Fibroblast of skin of right quadriceps (primary cell): Measurements from ENCODE around the gene PRRC1.
"Not testable (repeated sequence)": the region's sequence is repeated elsewhere in the genome, so short reads cannot be mapped to it uniquely, and the experiment has no call there.

Source experiments
- DNase-seq: peaks from one replicate; pipeline ENCODE4 v3.0.0-alpha.2; 2013

Gene PRRC1

DNA sequence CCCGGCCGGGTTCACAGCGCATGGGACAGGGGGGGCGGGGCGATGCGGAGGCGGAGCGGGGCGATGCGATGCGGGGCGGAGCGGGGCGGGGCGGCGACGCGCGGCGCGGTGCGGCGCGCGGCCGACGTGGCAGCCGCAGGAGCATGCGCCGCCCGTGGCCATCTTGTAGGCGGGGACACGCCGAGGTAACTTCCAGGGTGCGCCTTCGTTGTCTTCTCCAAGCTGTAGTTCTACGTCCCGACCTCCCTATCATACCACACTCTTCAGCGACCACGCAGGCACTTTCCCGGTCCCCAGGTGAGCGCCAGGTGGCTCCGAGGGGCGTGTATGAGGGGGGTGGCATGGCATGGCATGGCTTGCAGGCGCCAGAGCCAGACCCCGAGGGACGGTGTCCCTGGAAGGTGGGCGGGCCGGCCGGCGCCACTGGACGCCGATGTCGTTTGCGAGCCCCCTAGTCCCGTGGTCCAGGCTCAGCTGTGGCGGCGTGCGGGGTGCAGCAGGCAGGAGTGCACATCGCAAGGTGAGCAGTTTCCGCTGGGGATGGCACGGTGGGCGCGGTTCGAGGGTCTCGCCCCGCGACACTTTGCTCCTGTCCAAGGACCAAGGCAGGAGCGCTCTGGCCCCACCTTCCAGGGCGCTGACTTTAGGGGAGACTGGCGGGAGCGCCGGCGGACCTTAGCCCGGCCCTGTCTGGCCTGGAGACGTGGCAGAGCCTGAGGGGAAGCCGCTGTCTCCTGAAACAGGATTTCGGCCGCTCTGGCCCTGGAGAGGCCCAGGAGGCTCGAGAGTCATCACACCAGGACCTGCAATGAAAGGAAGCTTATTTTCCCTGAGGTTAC is at the start of gene PRRC1:
Gene PRRC1, plus strand, starts transcription at position 161 of the 839 bp plus-strand sequence. CDS start 5,840 bp downstream, outside the sequence.
- peak; percentile 80 for DNase-seq

DNA sequence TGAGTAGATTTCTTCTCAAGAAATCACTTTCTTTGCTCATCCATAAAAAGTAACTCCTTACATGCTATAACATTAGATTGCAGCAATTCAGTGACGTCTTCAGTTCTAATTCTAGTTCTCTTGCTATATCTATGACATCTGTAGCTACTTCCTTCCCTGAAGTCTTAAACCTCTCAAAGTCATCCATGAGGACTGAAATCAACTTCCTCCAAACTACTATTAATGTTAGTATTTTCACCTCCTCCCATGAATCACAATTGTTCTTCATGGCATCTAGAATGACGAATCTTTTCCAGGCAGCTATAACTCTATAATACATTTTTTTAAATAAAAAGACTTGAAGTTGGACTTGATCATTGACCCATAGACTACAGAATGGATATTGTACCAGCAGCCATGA is 46.2 kb upstream of the PRRC1 start:
- DNase-seq = no peak

DNA sequence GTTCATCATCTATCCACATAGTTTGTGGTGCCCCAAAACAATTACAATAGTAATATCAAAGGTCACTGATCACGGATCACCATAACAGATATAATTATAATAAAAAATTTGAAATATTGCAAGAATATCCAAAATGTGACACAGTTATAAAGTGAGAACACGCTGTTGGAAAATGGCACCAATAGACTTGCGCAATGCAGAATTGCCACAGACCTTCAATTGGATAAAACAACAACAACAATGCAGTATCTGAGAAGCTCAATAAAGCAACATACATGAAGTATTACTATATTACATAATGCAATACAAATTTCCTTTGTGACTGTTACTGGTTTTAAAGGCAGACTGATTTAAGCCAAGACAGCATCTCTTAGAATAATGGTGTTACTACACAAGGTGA is 44.7 kb upstream of the PRRC1 start:
- DNase-seq = no peak

DNA sequence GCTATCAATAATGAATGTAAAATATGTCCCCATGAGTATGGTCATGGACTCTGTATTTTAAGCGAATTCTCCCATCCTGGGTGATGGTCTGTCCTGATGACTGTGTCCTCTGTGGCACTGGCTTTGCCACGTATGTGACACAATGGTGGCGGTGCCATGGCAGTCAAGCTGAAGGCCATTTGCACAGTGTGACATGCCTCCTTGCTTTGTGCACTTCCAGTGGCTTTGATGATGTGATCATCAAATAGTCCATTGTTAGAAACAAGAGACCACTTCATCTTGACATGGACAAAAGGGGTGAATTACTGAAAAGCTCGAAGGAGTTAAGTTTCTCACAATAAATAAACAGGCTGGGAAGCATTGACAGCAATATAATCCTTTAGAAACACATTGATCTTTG is 31.0 kb upstream of the PRRC1 start:
- no peak for DNase-seq

DNA sequence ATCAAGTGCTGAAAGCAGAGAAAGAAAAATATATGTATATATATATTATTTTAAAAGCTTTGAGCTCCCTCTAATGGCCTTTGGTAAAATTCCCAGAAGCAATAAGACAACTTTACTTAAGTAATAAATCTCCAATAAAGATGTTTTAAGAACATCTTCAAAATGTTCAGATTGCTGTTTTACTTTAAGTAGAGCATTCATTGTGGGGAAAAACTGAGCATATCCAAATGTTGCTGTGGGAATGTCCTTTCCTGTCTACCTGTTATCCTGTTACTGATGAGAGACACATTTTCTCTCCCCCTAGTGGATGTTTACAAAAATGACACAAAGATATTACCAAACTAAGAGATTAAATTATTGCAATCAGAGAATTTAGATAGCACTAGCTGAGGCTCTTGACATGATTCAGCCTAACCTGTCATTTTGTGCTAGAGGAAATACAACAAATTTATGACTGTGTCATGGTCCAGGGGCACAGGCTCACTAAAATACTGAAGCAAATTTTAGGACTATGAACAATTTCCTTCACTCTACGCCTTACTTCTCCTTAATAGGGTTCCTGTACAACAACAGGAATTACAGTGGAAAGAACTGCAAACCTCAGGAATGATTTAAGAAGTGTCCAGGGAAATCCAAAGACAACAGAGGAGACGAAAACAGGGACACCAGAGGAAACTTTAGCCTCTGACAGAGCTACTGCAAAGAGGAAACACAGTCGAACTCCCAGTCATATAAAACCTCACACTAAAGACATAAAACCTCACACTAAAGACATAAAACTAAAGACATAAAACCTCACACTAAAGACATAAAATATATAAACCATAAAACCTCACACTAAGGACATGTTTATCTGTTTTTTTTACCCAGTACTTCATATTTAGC is 24.3 kb upstream of the PRRC1 start:
- peak; percentile 53 for DNase-seq

DNA sequence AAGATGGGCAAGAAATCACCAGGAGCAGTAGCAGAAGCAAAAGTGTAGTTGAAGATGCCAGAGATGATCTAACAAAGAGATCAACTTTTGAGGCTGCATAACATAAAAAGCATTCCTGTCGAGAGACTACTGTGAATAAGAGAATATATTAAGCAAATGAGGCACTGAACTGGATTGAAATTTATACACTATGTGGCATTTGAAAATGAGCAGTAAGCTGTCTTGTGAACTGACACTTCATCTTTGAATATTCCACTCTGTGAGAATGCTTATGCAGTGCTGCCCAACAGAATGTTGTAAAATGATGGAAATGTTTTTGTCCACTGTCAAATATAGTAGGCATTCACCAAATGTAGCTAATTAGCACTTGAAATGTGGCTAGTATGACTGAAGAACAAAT is 18.9 kb upstream of the PRRC1 start:
- no peak for DNase-seq

DNA sequence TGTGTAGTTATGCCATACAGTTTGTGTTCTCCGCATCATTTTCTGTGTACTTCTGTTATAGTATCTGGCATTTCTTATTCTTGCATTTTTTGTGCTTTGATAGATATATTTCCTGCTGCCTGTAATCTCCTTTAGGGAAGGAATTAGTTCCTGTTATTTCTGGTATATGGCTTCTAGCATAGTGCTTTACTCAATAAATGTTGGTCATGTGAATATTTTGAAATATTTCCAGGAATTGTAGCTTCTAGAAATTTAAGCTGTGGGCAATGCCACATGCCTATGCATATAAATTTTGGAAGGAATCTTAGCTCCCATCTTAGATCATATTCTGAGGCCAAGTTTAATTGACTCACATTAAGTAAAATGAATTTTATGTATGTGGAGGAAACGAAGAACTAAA is 11.5 kb upstream of the PRRC1 start:
- DNase-seq = no peak

DNA sequence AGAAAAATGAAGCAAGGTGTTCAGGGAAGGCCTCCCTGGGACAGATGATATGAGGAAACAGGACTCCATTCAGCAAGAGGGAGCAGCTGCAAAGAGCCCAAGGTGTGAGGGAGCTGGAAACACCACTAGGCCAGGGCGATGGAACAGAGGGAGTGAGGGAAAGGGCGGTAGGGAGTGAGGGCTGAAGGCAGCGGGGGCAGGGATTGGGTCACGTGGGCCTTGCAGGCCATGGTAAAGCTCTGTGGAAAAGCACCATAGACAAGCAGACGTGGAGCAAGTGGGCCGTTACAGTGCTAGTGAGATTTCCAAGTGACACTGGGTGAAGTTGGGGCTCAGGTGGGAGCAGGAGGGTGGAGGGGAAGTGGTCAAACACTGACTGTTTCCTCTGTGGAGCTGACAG is 10.8 kb upstream of the PRRC1 start:
- DNase-seq = no peak

DNA sequence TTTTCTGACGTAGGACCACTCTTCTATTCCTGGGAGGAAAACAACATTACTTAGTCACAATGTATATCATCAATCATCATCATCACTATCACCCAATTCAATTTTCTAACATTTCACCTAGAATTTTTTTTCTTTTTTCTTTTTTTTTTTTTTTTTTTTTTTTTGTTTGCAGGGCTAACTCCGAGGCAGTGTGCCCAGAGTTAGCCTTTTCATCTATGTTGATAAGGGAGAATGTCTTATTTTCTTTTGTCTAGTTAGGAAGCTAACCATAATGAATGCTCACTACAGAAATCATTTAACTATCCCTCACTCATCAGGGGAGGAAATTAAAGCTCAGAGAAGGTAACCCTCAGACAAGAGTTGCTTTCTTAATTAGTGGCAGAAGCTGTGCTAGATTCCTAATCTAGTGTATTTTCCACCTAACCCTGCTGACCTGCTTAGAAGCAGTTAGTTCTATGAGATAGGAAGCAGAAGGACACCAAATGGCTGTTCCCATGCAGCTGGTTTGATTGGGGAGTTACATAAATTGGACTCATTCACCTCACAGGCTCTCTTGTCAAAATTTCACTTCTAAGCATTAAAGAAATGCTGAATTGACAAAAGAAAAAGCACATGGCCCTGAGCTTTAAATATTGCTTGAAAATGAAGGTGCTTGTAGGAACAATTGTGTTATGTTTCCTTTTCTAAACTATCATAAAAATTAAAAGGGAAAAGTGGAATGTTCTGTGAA is 8.6 kb upstream of the PRRC1 start:
- DNase-seq = no peak

DNA sequence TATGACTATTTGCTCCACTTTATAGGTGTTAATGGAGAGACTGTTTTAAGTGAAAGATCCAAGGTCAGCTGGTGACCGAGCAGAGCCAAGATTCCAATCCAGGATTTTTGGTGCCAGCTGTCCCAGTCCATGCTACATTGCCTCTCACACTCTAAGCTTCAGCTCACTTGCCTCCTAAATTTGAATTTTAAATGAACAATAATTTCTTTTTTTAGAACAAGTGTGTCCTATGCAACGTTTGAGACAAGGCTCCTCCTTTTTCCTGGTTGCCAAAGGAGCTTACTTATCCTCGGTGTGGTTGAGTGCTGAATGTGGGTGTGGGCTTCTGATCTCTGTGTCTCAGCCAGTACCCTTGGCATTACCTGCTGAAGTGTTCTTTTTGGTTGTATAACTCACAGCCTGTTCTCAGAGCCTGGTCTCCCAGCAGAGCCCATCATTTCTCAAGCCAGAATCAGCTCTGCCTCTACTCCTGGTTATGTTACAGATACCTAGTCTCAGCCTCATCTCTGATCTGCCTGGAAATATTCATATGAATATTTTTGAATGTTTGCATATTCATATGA is 4.0 kb upstream of the PRRC1 start:
- DNase-seq = no peak

DNA sequence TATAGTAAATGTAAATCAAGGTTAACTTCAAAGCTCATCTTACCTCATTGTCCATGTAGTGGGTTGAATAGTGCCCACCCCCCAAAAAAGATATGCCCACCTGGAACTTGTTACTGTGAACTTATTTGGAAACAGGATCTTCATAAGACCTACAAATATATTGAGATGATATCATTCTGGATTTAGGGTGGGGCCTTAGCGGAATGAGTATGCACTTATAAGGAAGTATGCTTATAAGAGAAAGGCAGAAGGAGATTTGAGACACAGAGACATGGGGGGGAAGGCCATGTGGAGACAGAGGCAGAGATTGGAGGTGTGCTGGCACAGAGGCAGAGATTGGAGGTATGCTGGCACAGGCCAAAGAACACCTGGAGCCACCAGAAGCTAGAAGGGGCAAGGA is 2.6 kb upstream of the PRRC1 start:
- no peak for DNase-seq

DNA sequence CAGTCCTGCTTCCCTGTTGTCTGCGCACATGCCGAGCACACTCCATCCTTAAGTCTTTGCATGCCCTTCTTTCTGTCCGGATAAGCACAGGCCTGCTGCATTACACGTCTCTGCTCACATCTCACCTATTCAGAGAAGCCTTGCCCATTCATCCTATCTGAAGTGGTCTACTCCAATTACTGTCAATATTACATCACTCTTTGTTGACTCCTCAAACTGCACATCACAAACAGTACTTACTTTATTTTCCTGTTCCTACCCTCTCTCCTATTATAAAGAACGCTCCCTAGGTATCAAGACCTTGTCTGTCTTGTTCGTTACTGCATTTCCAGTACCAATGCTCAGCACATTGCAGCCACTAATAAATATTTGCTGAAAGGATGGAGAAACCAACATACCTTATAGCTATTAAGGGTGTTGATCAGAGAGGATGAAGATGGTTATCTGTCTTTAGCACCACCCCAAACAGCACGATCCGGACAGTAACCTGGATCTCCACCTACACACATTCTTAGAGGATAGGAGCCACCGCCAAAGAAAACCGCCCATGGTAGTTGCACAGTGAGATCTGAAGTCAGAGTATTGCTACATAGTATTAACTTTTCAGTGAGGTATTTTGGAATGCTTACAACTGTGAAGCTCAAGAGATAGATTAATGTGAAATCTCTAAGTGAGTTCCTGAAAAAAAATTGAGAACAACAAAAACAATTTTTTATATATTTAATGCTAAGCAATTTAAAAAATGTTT is 1.6 kb upstream of the PRRC1 start:
- no peak for DNase-seq

DNA sequence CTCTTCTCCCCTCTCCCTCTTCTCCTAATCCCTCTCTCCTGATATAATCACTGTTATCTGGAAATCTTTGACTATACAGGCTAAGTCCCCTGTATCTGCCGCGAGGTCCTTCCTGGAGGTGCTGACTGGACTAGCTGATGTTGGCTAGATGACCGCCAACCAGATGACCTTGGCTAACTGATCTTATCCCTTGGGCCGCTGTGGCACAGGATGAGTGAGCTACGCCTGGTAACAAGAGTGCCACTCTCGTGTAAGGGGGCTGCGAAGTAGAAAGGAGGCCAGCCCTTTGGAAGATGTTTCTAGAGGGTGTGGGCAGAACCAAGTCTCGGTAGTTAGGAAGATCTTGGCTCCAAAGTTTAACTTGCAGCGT is 345 bp upstream of the PRRC1 start:
- no peak for DNase-seq

DNA sequence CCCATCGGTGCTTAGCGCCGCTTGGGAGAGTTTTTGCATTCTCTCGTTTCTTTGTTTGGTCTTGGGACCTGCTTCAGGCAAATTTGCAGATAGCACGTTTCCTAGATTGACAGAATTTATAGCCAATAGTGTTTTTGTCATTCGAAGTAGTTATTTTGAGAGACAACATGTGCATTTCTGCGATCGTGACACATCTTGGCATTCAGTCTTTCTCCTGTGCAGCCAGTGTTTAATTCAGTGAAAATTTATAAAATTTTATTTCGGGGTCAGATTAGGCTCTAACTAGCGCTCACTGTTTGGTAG is 830 bp downstream of the PRRC1 start:
- peak; percentile 62 for DNase-seq

DNA sequence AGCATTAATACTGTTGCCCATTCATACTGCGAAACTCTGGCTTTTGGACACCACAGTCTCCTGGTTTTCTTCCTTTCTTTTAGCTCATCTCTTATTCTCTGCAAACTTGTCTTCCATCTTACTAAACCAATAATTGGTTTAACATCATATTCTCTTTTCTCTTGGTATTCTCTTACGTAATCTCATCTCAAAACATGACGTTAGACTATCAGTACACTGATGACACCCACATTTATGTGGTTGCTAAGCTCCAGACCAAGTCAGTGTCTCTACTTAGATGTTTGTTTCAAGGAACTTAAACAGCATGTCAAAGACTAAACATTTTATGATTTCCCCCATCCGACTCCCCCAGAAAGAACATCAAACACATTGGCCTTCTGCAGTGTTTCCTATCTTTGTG is 2.1 kb downstream of the PRRC1 start:
- DNase-seq = no peak

DNA sequence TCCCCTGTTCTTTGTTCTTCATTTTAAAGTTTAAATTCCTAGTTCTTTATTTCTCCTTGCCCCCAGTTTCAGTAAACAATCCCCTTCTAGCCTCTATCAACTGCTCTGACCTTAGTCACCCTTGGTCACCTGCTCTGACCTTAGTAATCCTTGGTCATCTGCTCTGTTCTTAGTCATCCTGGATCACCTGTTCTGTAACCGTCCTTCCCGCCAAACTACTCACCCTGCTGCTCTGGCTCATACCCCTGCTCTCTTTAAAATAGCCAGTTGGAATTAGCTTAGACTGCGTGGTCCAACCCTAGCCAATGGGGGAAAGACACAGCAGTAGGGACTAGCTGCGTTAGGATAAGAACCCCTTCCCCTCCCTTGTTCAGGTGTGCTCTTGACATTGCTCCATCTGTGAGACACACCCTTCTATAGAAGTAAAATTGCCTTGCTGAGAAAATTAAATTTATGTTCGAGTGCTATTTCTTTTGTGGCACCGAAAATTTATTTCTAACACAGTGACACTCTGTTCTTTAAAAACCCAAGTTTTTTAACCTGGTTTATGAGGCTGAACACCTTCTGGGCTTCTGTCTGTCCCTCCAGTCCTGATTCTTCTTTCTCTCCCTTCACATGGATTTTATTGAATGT is 3.8 kb downstream of the PRRC1 start:
- DNase-seq = no peak

DNA sequence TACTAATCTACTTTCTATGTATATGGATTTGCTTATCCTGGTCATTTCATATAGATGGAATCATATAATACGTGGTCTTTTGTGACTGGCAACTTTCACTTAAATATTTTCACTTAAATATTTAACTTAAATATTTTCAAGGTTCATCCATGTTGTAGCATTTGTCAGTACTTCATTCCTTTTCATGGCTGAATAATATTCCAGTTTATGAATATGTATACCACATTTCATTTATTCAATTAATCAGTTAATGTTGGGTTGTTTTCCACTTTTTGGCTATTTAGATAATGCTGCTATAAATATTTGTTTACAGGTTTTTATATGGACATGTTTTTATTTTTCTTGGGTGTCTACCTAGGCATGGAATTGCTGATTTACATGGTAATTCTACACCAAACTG is 7.7 kb downstream of the PRRC1 start:
- no peak for DNase-seq

DNA sequence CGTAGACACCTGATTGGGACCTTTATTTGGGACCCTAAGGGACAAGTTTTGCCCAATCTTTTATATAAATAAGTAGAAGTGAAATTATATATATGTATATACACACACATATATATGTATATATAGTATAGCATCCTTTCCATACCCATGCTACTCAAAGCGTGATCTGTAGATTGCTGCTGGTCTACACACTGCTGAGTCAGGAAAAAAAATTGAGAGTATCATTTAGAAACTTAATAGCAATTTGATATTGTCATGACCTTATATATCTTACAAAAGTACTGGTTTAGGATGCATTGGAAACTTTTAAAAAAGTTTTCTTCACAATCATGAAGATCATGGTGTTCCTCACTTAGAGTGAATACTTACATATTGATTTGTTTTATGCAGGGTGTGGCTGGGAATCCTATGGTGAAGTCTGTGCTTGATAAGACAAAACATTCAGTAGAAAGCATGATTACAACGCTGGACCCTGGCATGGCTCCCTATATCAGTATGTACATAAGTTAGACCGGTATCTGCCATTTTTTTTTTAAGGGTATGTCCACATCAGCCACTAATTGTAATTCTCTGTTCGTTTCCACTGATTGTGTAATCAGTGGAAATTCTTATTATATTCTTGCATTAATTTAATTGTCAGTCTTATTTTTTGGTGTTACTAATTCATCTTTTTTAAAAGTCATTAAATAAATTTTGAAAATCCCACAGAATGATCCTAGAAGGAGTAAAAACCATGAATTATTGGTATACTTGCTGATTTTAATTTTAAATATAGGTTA is 12.7 kb downstream of the PRRC1 start:
- DNase-seq = no peak

DNA sequence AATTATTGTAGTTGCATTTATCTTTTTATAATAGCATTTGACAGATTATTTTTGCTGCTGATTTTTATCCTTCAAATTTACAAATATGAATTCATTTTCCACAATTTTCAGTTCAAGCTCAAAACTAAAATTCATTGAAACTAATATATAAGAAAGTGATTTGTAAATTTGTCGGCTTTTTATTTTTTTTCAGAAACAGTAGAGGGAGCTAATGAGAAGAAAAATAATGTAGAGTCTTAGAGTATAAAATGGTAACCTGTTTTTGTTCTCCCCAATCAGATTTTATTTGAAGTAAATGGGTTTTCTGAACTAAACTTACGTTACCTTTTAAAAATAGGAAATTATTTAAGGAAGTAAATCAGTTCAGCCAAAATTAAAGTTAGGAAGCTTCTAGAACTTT is 19.2 kb downstream of the PRRC1 start:
- no peak for DNase-seq

DNA sequence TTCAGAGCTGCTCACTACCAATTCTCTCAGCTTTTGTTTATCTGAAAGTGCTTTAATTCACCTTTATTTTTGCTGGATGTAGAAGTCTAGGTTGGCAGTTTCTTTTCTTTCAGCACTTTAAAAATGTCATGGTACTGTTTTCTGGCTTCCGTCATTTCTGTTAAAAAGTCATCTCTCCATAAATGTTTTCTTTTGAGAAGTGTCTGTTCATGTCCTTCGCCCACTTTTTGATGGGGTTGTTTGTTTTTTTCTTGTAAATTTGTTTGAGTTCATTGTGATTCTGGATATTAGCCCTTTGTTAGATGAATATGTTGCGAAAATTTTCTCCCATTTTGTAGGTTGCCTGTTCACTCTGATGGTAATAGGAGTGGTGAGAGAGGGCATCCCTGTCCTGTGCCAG is 23.1 kb downstream of the PRRC1 start:
- DNase-seq = not testable (repeated sequence)

DNA sequence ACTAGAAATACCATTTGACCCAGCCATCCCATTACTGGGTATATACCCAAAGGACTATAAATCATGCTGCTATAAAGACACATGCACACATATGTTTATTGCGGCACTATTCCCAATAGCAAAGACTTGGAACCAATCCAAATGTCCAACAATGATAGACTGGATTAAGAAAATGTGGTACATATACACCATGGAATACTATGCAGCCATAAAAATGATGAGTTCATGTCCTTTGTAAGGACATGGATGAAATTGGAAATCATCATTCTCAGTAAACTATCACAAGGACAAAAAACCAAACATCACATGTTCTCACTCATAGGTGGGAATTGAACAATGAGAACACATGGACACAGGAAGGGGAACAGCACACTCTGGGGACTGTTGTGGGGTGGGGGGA is 27.8 kb downstream of the PRRC1 start:
- DNase-seq = not testable (repeated sequence)
